ENCODE data around the gene RASGRP1. TPM values are rescaled to one million over a fixed set of nuclear protein-coding genes. Genes with fewer than 3 reads are reported as not detected.

RASGRP1 gene
- total RNA-seq, 2 experiments from 2014 or later = 66.6 to 69.7 TPM

- CTCF ChIA-PET = interaction anchor here (1.2 to 3.8 kb wide), 4 partner anchors 13 to 171 kb away, joined by 3 to 15 read pairs (median 10); partner anchors contain the start of gene RASGRP1
- H3K4me3 ChIP-seq (ENCODE audit: low read length) = no peak overlapping the region
- Mint-ChIP-seq H3K9me3 (no peaks in the 10 kb centered on the region), H3K27ac (peak overlapping the region; percentile 81), H3K4me1 (ENCODE audit: low read depth) (peaks cover 40% of the 10 kb centered on the region), H3K4me3 (no peak overlapping the region), H3K36me3 (ENCODE audit: low read depth) (peaks cover 86% of the 10 kb centered on the region), H3K27me3 (no peaks in the 10 kb centered on the region)
- no peak for TF ChIP-seq CTCF (IDR thresholded peaks at IDR 0.05)
- no peak for ATAC-seq (ENCODE audit: poor library complexity)
- H3K4me1 ChIP-seq (ENCODE audit: insufficient read depth, low read length) = peaks cover 7% of the 10 kb centered on the region
- peak overlapping the region in 1 of 2 donors; percentile 9 for H3K27ac ChIP-seq (ENCODE audit: low read depth in 1 of 2, low read length in 2 of 2)
- POLR2A ChIA-PET = interaction anchor here (2.1 kb wide), 1 partner anchor 8 kb away, joined by 7 read pairs; no protein-coding TSS in a partner anchor
- no peaks in the 10 kb centered on the region for H3K9me3 ChIP-seq (ENCODE audit: control insufficient read depth in 1 of 2, insufficient read depth in 1 of 2, low read length in 2 of 2)
- no peak for DNase-seq
- peaks cover 87% of the 10 kb centered on the region for H3K36me3 ChIP-seq (ENCODE audit: insufficient read depth, low read length)
- intact Hi-C loops (cut with DNase I, micrococcal nuclease) = no loop called here
- H3K27me3 ChIP-seq (ENCODE audit: control insufficient read depth in 1 of 2, insufficient read depth in 2 of 2, low read length in 2 of 2) = no peaks in the 10 kb centered on the region
Measured at GRCh38 chr15:38520035-38520434, 44.6 kb downstream of the RASGRP1 start.

GRCh38 chr15:38518084-38518483, 46.5 kb downstream of the RASGRP1 start:
- Histone ChIP-seq H3K36me3 (ENCODE audit: insufficient read depth, low read length) (peaks cover 89% of the 10 kb centered on the region), H3K27ac (ENCODE audit: low read depth in 1 of 2, low read length in 2 of 2) (peak overlapping the region in 1 of 2 donors; percentile 45), H3K4me3 (ENCODE audit: low read length) (no peak overlapping the region), H3K4me1 (ENCODE audit: insufficient read depth, low read length) (peaks cover 3% of the 10 kb centered on the region), H3K9me3 (ENCODE audit: control insufficient read depth in 1 of 2, insufficient read depth in 1 of 2, low read length in 2 of 2) (no peaks in the 10 kb centered on the region), H3K27me3 (ENCODE audit: control insufficient read depth in 1 of 2, insufficient read depth in 2 of 2, low read length in 2 of 2) (no peaks in the 10 kb centered on the region)
- TF ChIP-seq CTCF (IDR thresholded peaks at IDR 0.05) = no peak
- H3K4me3 Mint-ChIP-seq = no peak overlapping the region
- H3K27ac Mint-ChIP-seq = peak overlapping the region; percentile 33
- ATAC-seq (ENCODE audit: poor library complexity) (no peak), DNase-seq (no peak)
- peaks cover 90% of the 10 kb centered on the region for H3K36me3 Mint-ChIP-seq (ENCODE audit: low read depth)
- CTCF ChIA-PET = interaction anchor here (1.3 to 2.4 kb wide), 3 partner anchors 44 to 173 kb away, joined by 4 to 14 read pairs (median 10); partner anchors contain the start of gene RASGRP1
- H3K27me3 Mint-ChIP-seq = no peaks in the 10 kb centered on the region
- intact Hi-C loops (cut with DNase I, micrococcal nuclease) = loop anchor here in 1 of 2 experiments (5.0 kb wide), 1 partner anchor 39 kb away; no protein-coding TSS in a partner anchor
- no peaks in the 10 kb centered on the region for H3K9me3 Mint-ChIP-seq
- POLR2A ChIA-PET = interaction anchor here (0.6 to 1.3 kb wide), 3 partner anchors 23 to 168 kb away, joined by 3 to 7 read pairs (median 3); no protein-coding TSS in a partner anchor
- H3K4me1 Mint-ChIP-seq (ENCODE audit: low read depth) = peaks cover 27% of the 10 kb centered on the region

GRCh38 chr15:38517312-38517975, 47.2 kb downstream of the RASGRP1 start:
- Histone ChIP-seq H3K9me3 (ENCODE audit: control insufficient read depth in 1 of 2, insufficient read depth in 1 of 2, low read length in 2 of 2) (no peaks in the 10 kb centered on the region), H3K27me3 (ENCODE audit: control insufficient read depth in 1 of 2, insufficient read depth in 2 of 2, low read length in 2 of 2) (no peaks in the 10 kb centered on the region), H3K36me3 (ENCODE audit: insufficient read depth, low read length) (peaks cover 89% of the 10 kb centered on the region), H3K27ac (ENCODE audit: low read depth in 1 of 2, low read length in 2 of 2) (no peak overlapping the region), H3K4me3 (ENCODE audit: low read length) (no peak overlapping the region), H3K4me1 (ENCODE audit: insufficient read depth, low read length) (no peaks in the 10 kb centered on the region)
- peaks cover 21% of the 10 kb centered on the region for H3K4me1 Mint-ChIP-seq (ENCODE audit: low read depth)
- no peak for DNase-seq
- H3K27ac Mint-ChIP-seq = peak overlapping the region; percentile 33
- no peak for TF ChIP-seq CTCF (IDR thresholded peaks at IDR 0.05)
- no peak for ATAC-seq (ENCODE audit: poor library complexity)
- intact Hi-C loops (cut with DNase I, micrococcal nuclease) = loop anchor here in 1 of 2 experiments (5.0 kb wide), 1 partner anchor 40 kb away; no protein-coding TSS in a partner anchor
- POLR2A ChIA-PET = interaction anchor here (0.9 kb wide), 1 partner anchor 168 kb away, joined by 3 read pairs; no protein-coding TSS in a partner anchor
- H3K36me3 Mint-ChIP-seq (ENCODE audit: low read depth) = peaks cover 90% of the 10 kb centered on the region
- no peaks in the 10 kb centered on the region for H3K9me3 Mint-ChIP-seq
- CTCF ChIA-PET = interaction anchor here (0.7 to 2.4 kb wide), 5 partner anchors 15 to 182 kb away, joined by 3 to 14 read pairs (median 4); partner anchors contain the start of gene RASGRP1
- H3K4me3 Mint-ChIP-seq = no peak overlapping the region
- no peaks in the 10 kb centered on the region for H3K27me3 Mint-ChIP-seq
